K562 (cell line): ENCODE data around the gene LLPH.

Experiments used
- BRD4 ChIP-seq: fragments of 200-600 bp; sonication (generic); IDR thresholded peaks from 2 replicates; pipeline ENCODE4 v1.6.1; 2017; ENCODE audit warnings: inconsistent platforms
- CTCF ChIP-seq, 3 experiments: IDR thresholded peaks in 2 of 3; conservative IDR thresholded peaks in 1 of 3; 2 replicates each; pipeline ENCODE4 v1.5.1; 2011 to 2012; ENCODE audit warnings: low read length in 3 of 3, mild to moderate bottlenecking in 3 of 3, control low read depth in 2 of 3, improper control_type of control experiment in 1 of 3, inconsistent platforms in 1 of 3, low read depth in 1 of 3, mixed read lengths in 1 of 3, moderate library complexity in 1 of 3; ENCODE audit not compliant: insufficient read depth in 2 of 3
- E2F3 ChIP-seq: fragments of 250-450 bp; sonication (Bioruptor Pico); IDR thresholded peaks from 2 replicates; pipeline ENCODE4 v1.4.0; 2020; ENCODE audit warnings: mild to moderate bottlenecking
- NFATC3 ChIP-seq: fragments of 450-650 bp; IDR thresholded peaks from 2 replicates; pipeline ENCODE4 v1.6.1; 2017; ENCODE audit warnings: mild to moderate bottlenecking
- NR3C1 ChIP-seq: sonication (generic); formaldehyde crosslinking; IDR thresholded peaks from 2 replicates; pipeline ENCODE4 v1.8.1; 2022; ENCODE audit warnings: missing genetic modification reagents
- ZNF431 ChIP-seq: sonication (generic); formaldehyde crosslinking; IDR thresholded peaks from 2 replicates; pipeline ENCODE4 v1.8.0; 2022; ENCODE audit warnings: mild to moderate bottlenecking, missing genetic modification reagents

- no peak for TF ChIP-seq BRD4
- TF ChIP-seq CTCF (IDR thresholded peaks at IDR 0.05 in 2 of 3, conservative IDR thresholded peaks at IDR 0.05 in 1 of 3; ENCODE audit: insufficient read depth in 2 of 3, low read depth in 1 of 3, low read length in 3 of 3): no peak
- no peak for TF ChIP-seq ZNF431 (CRISPR knock-in tag)
- TF ChIP-seq NFATC3: no peak
- no peak for TF ChIP-seq E2F3 (CRISPR knock-in tag)
- TF ChIP-seq NR3C1 (CRISPR knock-in tag): no peak
Measured at GRCh38 chr12:66118240-66118891, 12.2 kb downstream of the LLPH start.
